HepG2 (cell line): ENCODE data around the gene SOST. TPM values are rescaled to one million over a fixed set of nuclear protein-coding genes. Genes with fewer than 3 reads are reported as not detected.

Experiments
- ADNP ChIP-seq: sonication (generic); formaldehyde crosslinking; IDR thresholded peaks from 2 replicates; pipeline ENCODE4 v1.4.0; 2020; ENCODE audit warnings: missing genetic modification reagents
- AKAP8 ChIP-seq: sonication (generic); formaldehyde crosslinking; IDR thresholded peaks from 2 replicates; pipeline ENCODE4 v1.5.1; 2020; ENCODE audit warnings: mild to moderate bottlenecking, missing genetic modification reagents
- DR1 ChIP-seq: sonication (generic); formaldehyde crosslinking; IDR thresholded peaks from 2 replicates; pipeline ENCODE4 v1.8.0; 2021; ENCODE audit warnings: mild to moderate bottlenecking, missing genetic modification reagents, inconsistent platforms
- HHEX ChIP-seq: IDR thresholded peaks from 2 replicates; pipeline ENCODE4 v1.6.1; 2016; ENCODE audit warnings: control low read depth
- IKZF1 ChIP-seq: fragments of 450-650 bp; IDR thresholded peaks from 2 replicates; pipeline ENCODE4 v1.7.1; 2016
- KMT2B ChIP-seq: IDR thresholded peaks from 2 replicates; pipeline ENCODE4 v1.6.1; 2016; ENCODE audit warnings: missing genetic modification reagents, missing compliant biosample characterization
- MEIS2 ChIP-seq: sonication (generic); formaldehyde crosslinking; IDR thresholded peaks from 2 replicates; pipeline ENCODE4 v1.9.0; 2021; ENCODE audit warnings: mild to moderate bottlenecking, missing genetic modification reagents
- MTA1 ChIP-seq: sonication (generic); formaldehyde crosslinking; IDR thresholded peaks from 2 replicates; pipeline ENCODE4 v1.4.0; 2020; ENCODE audit warnings: missing genetic modification reagents, mild to moderate bottlenecking, borderline replicate concordance
- PLRG1 ChIP-seq: fragments of 450-650 bp; conservative IDR thresholded peaks from 2 replicates; pipeline ENCODE4 v1.6.1; 2016
- RCOR2 ChIP-seq: IDR thresholded peaks from 2 replicates; pipeline ENCODE4 v1.6.1; 2016; ENCODE audit warnings: missing biosample characterization, missing genetic modification reagents
- SMC3 ChIP-seq: IDR thresholded peaks from 2 replicates; pipeline ENCODE4 v1.6.1; 2011; ENCODE audit warnings: low read length, improper control_type of control experiment
- SMYD3 ChIP-seq: sonication (generic); formaldehyde crosslinking; IDR thresholded peaks from 2 replicates; pipeline ENCODE4 v1.8.1; 2023; ENCODE audit warnings: mild to moderate bottlenecking, missing genetic modification reagents
- STAG1 ChIP-seq: sonication (generic); formaldehyde crosslinking; IDR thresholded peaks from 2 replicates; pipeline ENCODE4 v1.4.0; 2020; ENCODE audit warnings: missing genetic modification reagents
- TEAD2 ChIP-seq: sonication (generic); formaldehyde crosslinking; IDR thresholded peaks from 2 replicates; pipeline ENCODE4 v1.9.0; 2021; ENCODE audit warnings: missing genetic modification reagents
- YEATS2 ChIP-seq: sonication (generic); formaldehyde crosslinking; IDR thresholded peaks from 2 replicates; pipeline ENCODE4 v1.4.0; 2020; ENCODE audit warnings: missing genetic modification reagents, borderline replicate concordance
- ZKSCAN1 ChIP-seq: fragments of 150-350 bp; IDR thresholded peaks from 2 replicates; pipeline ENCODE4 v1.6.1; 2014; ENCODE audit warnings: low read length
- ZNF615 ChIP-seq: sonication (generic); formaldehyde crosslinking; IDR thresholded peaks from 2 replicates; pipeline ENCODE4 v1.5.0; 2020; ENCODE audit warnings: mild to moderate bottlenecking, missing genetic modification reagents, borderline replicate concordance
- polyA plus RNA-seq, 8 experiments: library from polyadenylated mRNA; depleted of rRNA in 3 of 8; stranded (reverse) in 7 of 8; unstranded in 1 of 8; fragments of >200 nt; fragmentation: Illumina TruSeq in 4 of 8; extraction: Trizol in 4 of 8; gene quantifications; 2 replicates each; pipeline versions ENCODE4 v1.2.1 to v1.2.3, GENCODE V29; 2011 to 2016; ENCODE audit warnings: low read depth in 4 of 8, missing spikeins in 1 of 8, mixed read lengths in 1 of 8; ENCODE audit not compliant: insufficient read depth in 1 of 8
- total RNA-seq, 5 experiments: library from RNA; depleted of rRNA; stranded (reverse); fragments of >200 nt; fragmentation: Illumina TruSeq; extraction: Trizol; gene quantifications; 2 replicates each; pipeline ENCODE4 v1.2.3, GENCODE V29; 2016; ENCODE audit warnings: low read depth in 1 of 5
- TF ChIP-seq, protein P1 (sequence below): sonication (generic); formaldehyde crosslinking; IDR thresholded peaks from 2 replicates; pipeline ENCODE4 v1.5.1; 2020; ENCODE audit warnings: mild to moderate bottlenecking, moderate library complexity, missing genetic modification reagents
- TF ChIP-seq, protein P2 (sequence below): IDR thresholded peaks from 2 replicates; pipeline ENCODE4 v1.6.1; 2016; ENCODE audit warnings: control low read depth
- TF ChIP-seq, protein P3 (sequence below): sonication (generic); formaldehyde crosslinking; IDR thresholded peaks from 2 replicates; pipeline ENCODE4 v1.4.0; 2020; ENCODE audit warnings: missing genetic modification reagents
- TF ChIP-seq, protein P4 (sequence below): sonication (generic); formaldehyde crosslinking; IDR thresholded peaks from 2 replicates; pipeline ENCODE4 v1.5.0; 2020; ENCODE audit warnings: mild to moderate bottlenecking, missing genetic modification reagents
- TF ChIP-seq, protein P5 (sequence below): sonication (generic); formaldehyde crosslinking; IDR thresholded peaks from 2 replicates; pipeline ENCODE4 v1.8.0; 2022; ENCODE audit warnings: missing genetic modification reagents, mild to moderate bottlenecking, borderline replicate concordance

The SOST gene
- total and polyA plus RNA-seq, 2 of the 13 experiments (the other 11 are each of a cell fraction or from before 2014, with no cell fraction given) = not detected

DNA sequence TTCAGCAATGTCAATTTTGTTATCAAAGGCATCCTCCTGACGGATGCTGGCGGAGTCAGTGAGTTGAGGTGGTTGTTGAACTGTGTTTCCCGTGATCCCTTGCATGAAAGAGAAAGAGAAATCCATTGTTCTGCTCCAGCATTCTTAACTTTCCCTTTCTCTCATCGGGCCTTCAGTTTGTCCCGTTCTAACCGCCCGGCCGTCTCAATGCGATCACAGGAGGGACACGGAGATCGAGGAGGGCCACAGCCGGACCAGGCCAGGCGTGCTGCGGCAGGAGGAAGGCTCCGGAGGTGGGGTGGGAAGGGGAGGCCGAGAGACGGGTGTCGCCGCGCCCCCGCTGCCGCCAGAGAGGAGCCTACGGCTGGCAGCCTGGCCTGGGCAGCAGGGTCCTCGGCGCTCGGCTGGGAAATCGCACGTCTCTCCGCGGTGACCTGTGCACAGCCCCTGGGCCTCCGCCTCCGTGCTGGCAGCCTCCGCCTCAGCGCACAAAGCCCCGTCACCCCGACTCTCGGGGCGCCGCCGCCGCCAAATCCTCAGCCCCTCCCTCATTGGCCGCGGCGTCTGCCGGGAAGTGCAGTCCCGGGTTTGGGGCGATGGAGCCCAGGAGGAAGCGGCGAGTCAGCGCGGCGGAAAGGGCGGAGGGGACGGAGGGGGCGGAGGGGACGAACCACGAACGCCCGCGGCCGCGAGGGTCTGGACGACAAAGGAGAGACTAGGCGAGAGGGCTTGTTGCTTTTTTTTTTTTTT, 38.1 kb downstream of the SOST start (continued):
- TF ChIP-seq, protein P1, sequence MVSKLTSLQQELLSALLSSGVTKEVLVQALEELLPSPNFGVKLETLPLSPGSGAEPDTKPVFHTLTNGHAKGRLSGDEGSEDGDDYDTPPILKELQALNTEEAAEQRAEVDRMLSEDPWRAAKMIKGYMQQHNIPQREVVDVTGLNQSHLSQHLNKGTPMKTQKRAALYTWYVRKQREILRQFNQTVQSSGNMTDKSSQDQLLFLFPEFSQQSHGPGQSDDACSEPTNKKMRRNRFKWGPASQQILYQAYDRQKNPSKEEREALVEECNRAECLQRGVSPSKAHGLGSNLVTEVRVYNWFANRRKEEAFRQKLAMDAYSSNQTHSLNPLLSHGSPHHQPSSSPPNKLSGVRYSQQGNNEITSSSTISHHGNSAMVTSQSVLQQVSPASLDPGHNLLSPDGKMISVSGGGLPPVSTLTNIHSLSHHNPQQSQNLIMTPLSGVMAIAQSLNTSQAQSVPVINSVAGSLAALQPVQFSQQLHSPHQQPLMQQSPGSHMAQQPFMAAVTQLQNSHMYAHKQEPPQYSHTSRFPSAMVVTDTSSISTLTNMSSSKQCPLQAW (CRISPR knock-in tag) = peak; percentile 6; the same call in 1 of the 2 replicates
- no peak for TF ChIP-seq STAG1 (CRISPR knock-in tag)
- 0 out of 2 replicates have a peak, but pooled peaks have one; percentile 33 for TF ChIP-seq MEIS2
- TF ChIP-seq SMC3 = no peak
- no peak for TF ChIP-seq YEATS2 (CRISPR knock-in tag)
- no peak for TF ChIP-seq AKAP8 (CRISPR knock-in tag)
- TF ChIP-seq ZNF615 (CRISPR knock-in tag) = no peak
- TF ChIP-seq DR1 = 0 out of 2 replicates have a peak, but pooled peaks have one; percentile 23
- no peak for TF ChIP-seq RCOR2 (CRISPR knock-in tag)
- TF ChIP-seq, protein P2, sequence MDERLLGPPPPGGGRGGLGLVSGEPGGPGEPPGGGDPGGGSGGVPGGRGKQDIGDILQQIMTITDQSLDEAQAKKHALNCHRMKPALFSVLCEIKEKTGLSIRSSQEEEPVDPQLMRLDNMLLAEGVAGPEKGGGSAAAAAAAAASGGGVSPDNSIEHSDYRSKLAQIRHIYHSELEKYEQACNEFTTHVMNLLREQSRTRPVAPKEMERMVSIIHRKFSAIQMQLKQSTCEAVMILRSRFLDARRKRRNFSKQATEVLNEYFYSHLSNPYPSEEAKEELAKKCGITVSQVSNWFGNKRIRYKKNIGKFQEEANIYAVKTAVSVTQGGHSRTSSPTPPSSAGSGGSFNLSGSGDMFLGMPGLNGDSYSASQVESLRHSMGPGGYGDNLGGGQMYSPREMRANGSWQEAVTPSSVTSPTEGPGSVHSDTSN (CRISPR knock-in tag) = no peak
- TF ChIP-seq SMYD3 (CRISPR knock-in tag) = no peak
- TF ChIP-seq KMT2B (CRISPR knock-in tag) = no peak; the same call in 1 of the 2 replicates
- peak; percentile 87; the same call in 1 of the 2 replicates for TF ChIP-seq MTA1 (CRISPR knock-in tag)
- TF ChIP-seq ZKSCAN1 = no peak
- no peak for TF ChIP-seq ADNP (CRISPR knock-in tag)
- TF ChIP-seq, protein P3, sequence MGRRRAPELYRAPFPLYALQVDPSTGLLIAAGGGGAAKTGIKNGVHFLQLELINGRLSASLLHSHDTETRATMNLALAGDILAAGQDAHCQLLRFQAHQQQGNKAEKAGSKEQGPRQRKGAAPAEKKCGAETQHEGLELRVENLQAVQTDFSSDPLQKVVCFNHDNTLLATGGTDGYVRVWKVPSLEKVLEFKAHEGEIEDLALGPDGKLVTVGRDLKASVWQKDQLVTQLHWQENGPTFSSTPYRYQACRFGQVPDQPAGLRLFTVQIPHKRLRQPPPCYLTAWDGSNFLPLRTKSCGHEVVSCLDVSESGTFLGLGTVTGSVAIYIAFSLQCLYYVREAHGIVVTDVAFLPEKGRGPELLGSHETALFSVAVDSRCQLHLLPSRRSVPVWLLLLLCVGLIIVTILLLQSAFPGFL (CRISPR knock-in tag) = no peak
- TF ChIP-seq, protein P4, sequence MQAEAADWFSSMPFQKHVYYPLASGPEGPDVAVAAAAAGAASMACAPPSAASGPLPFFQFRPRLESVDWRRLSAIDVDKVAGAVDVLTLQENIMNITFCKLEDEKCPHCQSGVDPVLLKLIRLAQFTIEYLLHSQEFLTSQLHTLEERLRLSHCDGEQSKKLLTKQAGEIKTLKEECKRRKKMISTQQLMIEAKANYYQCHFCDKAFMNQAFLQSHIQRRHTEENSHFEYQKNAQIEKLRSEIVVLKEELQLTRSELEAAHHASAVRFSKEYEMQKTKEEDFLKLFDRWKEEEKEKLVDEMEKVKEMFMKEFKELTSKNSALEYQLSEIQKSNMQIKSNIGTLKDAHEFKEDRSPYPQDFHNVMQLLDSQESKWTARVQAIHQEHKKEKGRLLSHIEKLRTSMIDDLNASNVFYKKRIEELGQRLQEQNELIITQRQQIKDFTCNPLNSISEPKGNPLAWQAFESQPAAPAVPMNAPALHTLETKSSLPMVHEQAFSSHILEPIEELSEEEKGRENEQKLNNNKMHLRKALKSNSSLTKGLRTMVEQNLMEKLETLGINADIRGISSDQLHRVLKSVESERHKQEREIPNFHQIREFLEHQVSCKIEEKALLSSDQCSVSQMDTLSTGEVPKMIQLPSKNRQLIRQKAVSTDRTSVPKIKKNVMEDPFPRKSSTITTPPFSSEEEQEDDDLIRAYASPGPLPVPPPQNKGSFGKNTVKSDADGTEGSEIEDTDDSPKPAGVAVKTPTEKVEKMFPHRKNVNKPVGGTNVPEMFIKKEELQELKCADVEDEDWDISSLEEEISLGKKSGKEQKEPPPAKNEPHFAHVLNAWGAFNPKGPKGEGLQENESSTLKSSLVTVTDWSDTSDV (CRISPR knock-in tag) = no peak
- TF ChIP-seq TEAD2 (CRISPR knock-in tag) = no peak; the same call in 1 of the 2 replicates
- no peak for TF ChIP-seq IKZF1
- TF ChIP-seq PLRG1 = no peak
- TF ChIP-seq HHEX (CRISPR knock-in tag) = no peak
- TF ChIP-seq, protein P5, sequence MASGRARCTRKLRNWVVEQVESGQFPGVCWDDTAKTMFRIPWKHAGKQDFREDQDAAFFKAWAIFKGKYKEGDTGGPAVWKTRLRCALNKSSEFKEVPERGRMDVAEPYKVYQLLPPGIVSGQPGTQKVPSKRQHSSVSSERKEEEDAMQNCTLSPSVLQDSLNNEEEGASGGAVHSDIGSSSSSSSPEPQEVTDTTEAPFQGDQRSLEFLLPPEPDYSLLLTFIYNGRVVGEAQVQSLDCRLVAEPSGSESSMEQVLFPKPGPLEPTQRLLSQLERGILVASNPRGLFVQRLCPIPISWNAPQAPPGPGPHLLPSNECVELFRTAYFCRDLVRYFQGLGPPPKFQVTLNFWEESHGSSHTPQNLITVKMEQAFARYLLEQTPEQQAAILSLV (CRISPR knock-in tag) = no peak
